Endothelial cell of umbilical vein (primary cell): ENCODE data around the gene FSTL4. TPM values are rescaled to one million over a fixed set of nuclear protein-coding genes. Genes with fewer than 3 reads are reported as not detected.

ENCODE experiments used
- BruUV-seq: library from RNA; stranded (reverse); fragments of 400-500 nt; replicated peaks from 2 replicates; lab custom pipeline; 2021; lab: Mats Ljungman, UMichigan
- CTCF ChIA-PET: fragments of 300-600, 350-600 bp; sonication (Branson Sonifier 250); formaldehyde crosslinking; loops from one replicate; lab custom pipeline; 2021; ENCODE audit warnings: antibody characterized with exemption, inconsistent platforms; lab: Charles Lee
- POLR2A ChIA-PET: fragments of 300-600, 350-600 bp; sonication (Branson Sonifier 250); formaldehyde crosslinking; loops from one replicate; lab custom pipeline; 2021; ENCODE audit warnings: antibody characterized with exemption, inconsistent platforms; lab: Charles Lee
- DNase-seq: peaks from one replicate; pipeline ENCODE4 v3.0.0-alpha.2; 2011; ENCODE audit warnings: low read depth, low spot score
- FAIRE-seq: peaks from 2 replicates; lab custom pipeline; 2011; peaks lifted over from hg19 to GRCh38; lab: Jason Lieb, UNC
- H2AFZ ChIP-seq: 2 replicates; pipeline ENCODE4 v1.6.0; 2012; ENCODE audit warnings: low read depth, low read length, control low read depth, inconsistent platforms
- H3K27ac ChIP-seq: 2 replicates; pipeline ENCODE4 v1.5.1; 2011; ENCODE audit warnings: low read depth, mild to moderate bottlenecking, control low read depth, low read length, moderate library complexity; ENCODE audit not compliant: insufficient read depth
- H3K27me3 ChIP-seq, 2 experiments: 2 replicates each; pipeline versions ENCODE4 v1.6.0 to v1.6.1; 2011; ENCODE audit warnings: low read length in 2 of 2, mixed read lengths in 1 of 2; ENCODE audit not compliant: control insufficient read depth in 2 of 2, insufficient read depth in 2 of 2
- H3K36me3 ChIP-seq, 2 experiments: 2 replicates in 1 of 2; 3 replicates in 1 of 2; pipeline ENCODE4 v1.5.1; 2011; ENCODE audit warnings: low read length in 2 of 2, mild to moderate bottlenecking in 1 of 2, moderate library complexity in 1 of 2; ENCODE audit not compliant: control insufficient read depth in 2 of 2, insufficient read depth in 2 of 2; ENCODE audit errors: extremely low read depth in 1 of 2
- H3K4me1 ChIP-seq: 3 replicates; pipeline ENCODE4 v1.5.1; 2011; ENCODE audit warnings: mild to moderate bottlenecking, low read length; ENCODE audit not compliant: control insufficient read depth, insufficient read depth; ENCODE audit errors: extremely low read depth
- H3K4me2 ChIP-seq: 2 replicates; pipeline ENCODE4 v1.6.1; 2011; ENCODE audit warnings: low read length, control low read depth, mixed read lengths; ENCODE audit not compliant: insufficient read depth
- H3K4me3 ChIP-seq, 3 experiments: fragments of 200-600 bp in 1 of 3; sonication (generic), shearing (Covaris generic) in 1 of 3; replicated peaks in 1 of 3; 2 replicates each; pipeline ENCODE4 v1.5.1; 2011 to 2016; ENCODE audit warnings: control low read depth in 3 of 3, low read length in 3 of 3, mild to moderate bottlenecking in 2 of 3, inconsistent platforms in 1 of 3, low read depth in 1 of 3, moderate library complexity in 1 of 3; ENCODE audit not compliant: insufficient read depth in 1 of 3
- H3K79me2 ChIP-seq: 2 replicates; pipeline ENCODE4 v1.6.0; 2012; ENCODE audit warnings: low read length, inconsistent platforms; ENCODE audit not compliant: control insufficient read depth, insufficient read depth
- H3K9ac ChIP-seq: replicated peaks from 2 replicates; pipeline ENCODE3; 2011; ENCODE audit warnings: low read length, control low read depth; ENCODE audit not compliant: insufficient read depth; ENCODE audit errors: extremely low read depth
- H3K9me1 ChIP-seq: replicated peaks from 3 replicates; pipeline ENCODE4 v1.6.0; 2011; ENCODE audit warnings: mild to moderate bottlenecking, low read length; ENCODE audit not compliant: control insufficient read depth, insufficient read depth; ENCODE audit errors: extremely low read depth
- H3K9me3 ChIP-seq: replicated peaks from 2 replicates; pipeline ENCODE4 v1.5.1; 2012; ENCODE audit warnings: low read length, inconsistent platforms; ENCODE audit not compliant: control insufficient read depth, insufficient read depth
- H4K20me1 ChIP-seq: replicated peaks from 2 replicates; pipeline ENCODE3; 2011; ENCODE audit warnings: mild to moderate bottlenecking, low read length; ENCODE audit not compliant: control insufficient read depth, insufficient read depth; ENCODE audit errors: extremely low read depth
- EZH2 ChIP-seq: IDR thresholded peaks from 2 replicates; pipeline ENCODE4 v1.6.1; 2012; ENCODE audit warnings: borderline replicate concordance, low read depth, mild to moderate bottlenecking, moderate library complexity, low read length, inconsistent platforms; ENCODE audit not compliant: severe bottlenecking
- FOS ChIP-seq: IDR thresholded peaks from 2 replicates; pipeline ENCODE4 v1.6.1; 2011; ENCODE audit warnings: mild to moderate bottlenecking, low read length, moderate library complexity, borderline replicate concordance; ENCODE audit not compliant: insufficient read depth
- GATA2 ChIP-seq: IDR thresholded peaks from 2 replicates; pipeline ENCODE4 v1.7.0; 2011; ENCODE audit warnings: low read depth, mild to moderate bottlenecking, moderate library complexity, mixed read lengths, low read length; ENCODE audit not compliant: insufficient read length, insufficient read depth
- JUN ChIP-seq: IDR thresholded peaks from 2 replicates; pipeline ENCODE4 v1.6.1; 2011; ENCODE audit warnings: borderline replicate concordance, low read depth; ENCODE audit not compliant: insufficient read length, insufficient read depth
- MYC ChIP-seq: IDR thresholded peaks from one replicate; pipeline ENCODE4 v1.6.1; 2011; ENCODE audit warnings: mild to moderate bottlenecking, low read depth, low read length
- POLR2A ChIP-seq: IDR thresholded peaks from 2 replicates; pipeline ENCODE4 v1.6.1; 2012; ENCODE audit warnings: low read depth, mild to moderate bottlenecking, control low read depth, low read length
- POLR2AphosphoS5 ChIP-seq: IDR thresholded peaks from 2 replicates; pipeline ENCODE4 v1.6.1; 2012; ENCODE audit warnings: low read depth, mild to moderate bottlenecking, control low read depth, low read length, moderate library complexity; ENCODE audit not compliant: insufficient read depth
- dilution Hi-C: fragments of 300-500 bp; cut with MboI; formaldehyde crosslinking; loops from one replicate; pipeline ENCODE4 v1.15.0; 2019; ENCODE audit warnings: low sequenced_read_pairs; ENCODE audit not compliant: extremely low pct_ligation_motif_present
- intact Hi-C: fragments of 100-400 bp; cut with micrococcal nuclease; formaldehyde crosslinking; loops from one replicate; pipeline ENCODE4 v1.10.0; 2022
- polyA plus RNA-seq, 4 experiments: library from polyadenylated mRNA; depleted of rRNA in 3 of 4; stranded (reverse) in 3 of 4; unstranded in 1 of 4; fragments of >200 nt; gene quantifications; 2 replicates each; pipeline versions ENCODE4 v1.2.1 to v1.2.3, GENCODE V29; 2011 to 2012; ENCODE audit warnings: missing spikeins in 1 of 4
- total RNA-seq: library from RNA; stranded (reverse); gene quantifications from 2 replicates; pipeline ENCODE4 v1.2.3, GENCODE V29; 2021
- TF ChIP-seq, protein P1 (sequence below): IDR thresholded peaks from 2 replicates; pipeline ENCODE4 v1.6.1; 2011; ENCODE audit not compliant: insufficient read depth, insufficient read length
- TF ChIP-seq, protein P2 (sequence below), 2 donors: IDR thresholded peaks; 1 replicate in 1 of 2; 2 replicates in 1 of 2; pipeline ENCODE4 v1.5.1; 2011; ENCODE audit warnings: low read length in 2 of 2, mild to moderate bottlenecking in 2 of 2, moderate library complexity in 2 of 2, control low read depth in 1 of 2, inconsistent platforms in 1 of 2, low read depth in 1 of 2; ENCODE audit not compliant: insufficient read depth in 1 of 2; ENCODE audit errors: extremely low read depth in 1 of 2

Gene FSTL4
- total and polyA plus RNA-seq, 2 donors (not counting 3 experiments of a cell fraction or from before 2014, with no cell fraction given) = 0.18 TPM; not detected in 1

DNA sequence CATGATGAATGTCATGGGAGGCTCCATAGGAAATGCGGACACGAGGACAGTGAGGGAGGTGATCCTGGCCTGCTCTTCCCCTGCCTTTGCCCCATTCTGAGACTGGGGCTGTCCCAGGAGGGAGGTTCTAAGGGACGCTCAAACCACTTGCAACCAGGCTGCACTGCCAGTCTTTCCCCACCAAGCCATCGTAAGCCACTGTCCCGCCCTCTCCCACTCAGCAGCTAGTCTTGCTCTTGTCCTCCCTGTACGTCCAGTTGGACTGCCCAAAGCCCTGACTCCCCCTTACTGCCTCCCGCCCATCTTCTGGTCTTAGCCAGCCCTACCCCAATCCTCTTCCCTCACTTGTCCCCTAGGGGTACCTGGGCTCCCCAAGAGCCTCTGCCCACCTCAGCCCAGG lies 115.7 kb downstream of the FSTL4 start:
- H3K27me3 ChIP-seq = peaks cover 0 to 2% of the 10 kb centered on the region in 2 experiments
- dilution Hi-C loops (no loop called here), intact Hi-C loops (no loop called here)
- no peaks in the 10 kb centered on the region for H3K9me3 ChIP-seq
- no peak overlapping the region for H2AFZ ChIP-seq
- no peaks in the 10 kb centered on the region for H4K20me1 ChIP-seq
- no peak overlapping the region for H3K4me3 ChIP-seq
- POLR2A ChIA-PET = no interaction called here
- FAIRE-seq = no peak
- H3K9me1 ChIP-seq = no peaks in the 10 kb centered on the region
- no TSS peak for BruUV-seq
- DNase-seq = no peak
- H3K4me1 ChIP-seq = no peaks in the 10 kb centered on the region
- H3K4me2 ChIP-seq = no peak overlapping the region
- CTCF ChIA-PET = no interaction called here
- no peak overlapping the region for H3K27ac ChIP-seq
- no peaks in the 10 kb centered on the region for H3K36me3 ChIP-seq
- H3K9ac ChIP-seq = no peak overlapping the region
- no peaks in the 10 kb centered on the region for H3K79me2 ChIP-seq
- TF ChIP-seq MYC (no peak), JUN (no peak), EZH2 (no peak), POLR2A (no peak), FOS (no peak), GATA2 (no peak), POLR2AphosphoS5 (no peak)
- TF ChIP-seq, protein P1, sequence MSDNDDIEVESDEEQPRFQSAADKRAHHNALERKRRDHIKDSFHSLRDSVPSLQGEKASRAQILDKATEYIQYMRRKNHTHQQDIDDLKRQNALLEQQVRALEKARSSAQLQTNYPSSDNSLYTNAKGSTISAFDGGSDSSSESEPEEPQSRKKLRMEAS = no peak
- TF ChIP-seq, protein P2, sequence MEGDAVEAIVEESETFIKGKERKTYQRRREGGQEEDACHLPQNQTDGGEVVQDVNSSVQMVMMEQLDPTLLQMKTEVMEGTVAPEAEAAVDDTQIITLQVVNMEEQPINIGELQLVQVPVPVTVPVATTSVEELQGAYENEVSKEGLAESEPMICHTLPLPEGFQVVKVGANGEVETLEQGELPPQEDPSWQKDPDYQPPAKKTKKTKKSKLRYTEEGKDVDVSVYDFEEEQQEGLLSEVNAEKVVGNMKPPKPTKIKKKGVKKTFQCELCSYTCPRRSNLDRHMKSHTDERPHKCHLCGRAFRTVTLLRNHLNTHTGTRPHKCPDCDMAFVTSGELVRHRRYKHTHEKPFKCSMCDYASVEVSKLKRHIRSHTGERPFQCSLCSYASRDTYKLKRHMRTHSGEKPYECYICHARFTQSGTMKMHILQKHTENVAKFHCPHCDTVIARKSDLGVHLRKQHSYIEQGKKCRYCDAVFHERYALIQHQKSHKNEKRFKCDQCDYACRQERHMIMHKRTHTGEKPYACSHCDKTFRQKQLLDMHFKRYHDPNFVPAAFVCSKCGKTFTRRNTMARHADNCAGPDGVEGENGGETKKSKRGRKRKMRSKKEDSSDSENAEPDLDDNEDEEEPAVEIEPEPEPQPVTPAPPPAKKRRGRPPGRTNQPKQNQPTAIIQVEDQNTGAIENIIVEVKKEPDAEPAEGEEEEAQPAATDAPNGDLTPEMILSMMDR (IDR thresholded peaks at IDR 0.05; ENCODE audit: extremely low read depth in 1 of 2, insufficient read depth in 1 of 2, low read depth in 1 of 2, low read length in 2 of 2) = no peak
